Stimulated activated CD4-positive, alpha-beta T cell treated with anti-CD3 and anti-CD28 coated beads, Interleukin-1b, Interleukin-23, amount 100 ng/mL, for 48 hours (primary cell): ENCODE data around the gene GRIA4.

Source experiments
- DNase-seq: peaks from one replicate; pipeline ENCODE4 v3.0.0-alpha.2; 2020

Gene GRIA4

GRCh38 chr11:106017093-106017492, 407.2 kb downstream of the GRIA4 start:
- no peak for DNase-seq

GRCh38 chr11:106021181-106021966, 411.5 kb downstream of the GRIA4 start:
- no peak for DNase-seq

GRCh38 chr11:106021967-106022794, 412.3 kb downstream of the GRIA4 start, which contains the start of gene MSANTD4:
MSANTD4 (minus strand) TSS chr11:106022240; CDS start chr11:106010917, 11,323 bp downstream.
- peak; percentile 98 for DNase-seq

GRCh38 chr11:106022795-106023275, 413.0 kb downstream of the GRIA4 start:
- no peak for DNase-seq

- no peak for DNase-seq
These were observed 420.7 kb downstream of the GRIA4 start for GRCh38 chr11:106030609-106031008.

GRCh38 chr11:106031202-106031810, 421.4 kb downstream of the GRIA4 start:
- no peak for DNase-seq
